C1 segment of cervical spinal cord (tissue), 14 donors: ENCODE results near the gene ADSL.
"Not testable (repeated sequence)": the region's sequence is repeated elsewhere in the genome, so short reads cannot be mapped to it uniquely, and the experiment has no call there.

Experiments
- DNase-seq, 14 donors: peaks; one replicate each; lab custom pipeline; 2025; lab: John Stamatoyannopoulos, UW

ADSL gene

DNA sequence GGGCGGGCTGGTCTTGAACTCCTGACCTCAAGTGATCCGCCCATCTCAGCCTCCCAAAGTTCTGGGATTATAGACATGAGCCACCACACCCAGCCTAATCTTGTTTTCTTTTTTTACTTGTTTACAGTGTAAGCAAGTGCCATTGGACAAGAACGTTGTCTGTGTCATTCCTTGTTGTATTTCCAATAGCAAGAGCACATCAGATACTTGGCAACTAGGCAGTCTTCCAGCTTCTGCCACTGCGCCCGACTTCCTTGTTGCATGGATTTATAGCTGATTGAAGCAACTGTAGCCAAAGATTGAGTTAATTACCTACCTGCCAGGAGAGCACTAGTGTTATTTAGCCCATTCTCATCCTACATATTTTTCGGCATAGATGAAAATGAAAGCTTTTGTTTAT, 21.0 kb downstream of the ADSL start:
- no peak for DNase-seq

DNA sequence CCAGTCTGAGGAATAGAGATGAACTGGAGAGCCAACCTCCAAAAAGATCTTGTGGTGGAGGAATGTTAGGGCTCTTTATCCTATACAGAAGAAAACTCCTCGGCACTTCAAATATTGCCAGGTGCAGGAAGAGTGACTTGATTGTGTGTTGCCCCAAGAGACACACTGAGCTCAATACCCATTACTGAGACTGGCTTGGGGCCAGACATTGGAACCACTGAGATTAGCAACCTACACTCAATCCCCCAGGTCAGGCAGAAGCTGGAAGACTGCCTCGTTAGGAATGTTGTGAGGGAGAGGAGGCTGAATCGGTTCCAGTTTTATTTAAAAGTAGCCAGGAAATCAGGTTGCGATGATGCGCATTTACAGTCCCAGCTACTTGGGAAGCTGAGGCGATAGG, 21.7 kb downstream of the ADSL start:
- DNase-seq = no peak

DNA sequence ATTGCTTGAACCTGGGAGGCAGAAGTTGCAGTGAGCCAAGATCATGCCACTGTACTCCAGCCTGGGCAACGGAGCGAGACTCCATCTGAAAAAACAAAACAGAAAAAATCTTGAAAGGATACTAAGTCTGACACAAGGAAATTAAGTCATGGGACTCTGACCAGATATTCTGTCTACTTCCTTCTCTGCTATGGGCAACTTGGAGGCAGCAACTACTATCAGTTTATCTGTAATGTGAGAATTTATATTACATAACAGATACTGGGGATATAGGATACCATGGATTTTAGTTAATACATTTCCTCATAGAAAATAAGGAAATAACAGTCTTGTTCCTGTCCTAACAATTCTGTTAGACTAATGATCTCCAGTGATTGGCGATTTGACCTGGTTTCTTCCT, 22.5 kb downstream of the ADSL start:
- DNase-seq = no peak

DNA sequence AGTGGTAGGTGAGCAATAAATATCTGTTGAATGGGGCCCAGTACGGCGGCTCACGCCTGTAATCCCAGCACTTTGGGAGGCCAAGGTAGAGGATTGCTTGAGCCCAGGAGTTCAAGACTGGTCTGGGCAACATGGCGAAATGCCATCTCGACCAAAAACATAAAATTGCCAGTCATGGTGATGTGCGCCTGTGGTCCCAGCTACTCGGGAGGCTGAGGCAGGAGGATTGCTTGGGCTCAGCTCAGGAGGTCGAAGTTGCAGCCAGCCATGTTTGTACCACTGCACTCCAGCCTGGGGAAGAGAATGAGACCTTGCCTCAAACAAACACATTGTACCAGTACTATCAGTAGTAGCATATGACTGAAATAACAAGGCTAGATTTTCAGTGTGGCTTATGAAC, 28.3 kb downstream of the ADSL start:
- no peak for DNase-seq

DNA sequence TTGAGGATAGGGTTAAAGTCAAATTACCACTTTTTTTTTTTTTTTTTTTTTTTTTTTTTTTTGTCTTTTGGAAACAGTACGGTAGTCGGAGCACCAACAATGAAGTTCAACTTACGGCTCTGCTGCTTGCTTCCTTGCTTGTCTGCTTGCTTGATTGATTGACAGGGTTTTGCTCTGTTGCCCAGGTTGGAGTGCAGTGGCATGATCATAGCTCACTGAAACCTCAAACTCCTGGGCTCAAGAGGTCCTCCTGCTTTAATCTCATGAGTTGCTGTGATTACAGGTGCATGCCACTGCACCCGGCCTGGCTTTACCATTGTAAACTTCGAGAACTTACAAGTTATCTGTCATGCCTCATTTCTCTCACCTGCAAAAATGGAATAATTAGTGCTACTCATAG, 29.8 kb downstream of the ADSL start:
- no peak for DNase-seq

- DNase-seq = no peak
Measured at GRCh38 chr22:40377931-40378330, 31.6 kb downstream of the ADSL start.

GRCh38 chr22:40378448-40378847, 32.1 kb downstream of the ADSL start:
- DNase-seq = not testable (repeated sequence)

- DNase-seq = no peak
Measured at GRCh38 chr22:40381461-40381860, 35.2 kb downstream of the ADSL start.

DNA sequence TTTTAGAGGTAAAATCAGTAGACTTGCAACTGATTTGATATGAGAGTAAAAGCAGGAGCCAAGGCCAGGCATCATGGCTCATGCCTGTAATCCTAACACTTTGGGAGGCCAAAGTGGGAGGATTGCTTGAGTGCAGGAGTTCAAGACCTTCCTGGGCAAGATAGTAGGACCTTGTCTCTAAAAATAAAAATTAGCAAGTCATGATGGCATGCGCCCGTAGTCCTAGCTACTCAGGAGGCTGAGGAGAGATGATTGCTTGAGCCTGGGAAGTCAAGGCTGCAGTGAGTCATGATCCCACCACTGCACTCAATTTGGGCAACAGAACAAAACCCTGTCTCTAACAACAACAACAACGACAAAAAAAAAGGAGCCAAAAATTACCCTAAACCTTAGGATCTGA, 37.6 kb downstream of the ADSL start:
- DNase-seq = no peak

DNA sequence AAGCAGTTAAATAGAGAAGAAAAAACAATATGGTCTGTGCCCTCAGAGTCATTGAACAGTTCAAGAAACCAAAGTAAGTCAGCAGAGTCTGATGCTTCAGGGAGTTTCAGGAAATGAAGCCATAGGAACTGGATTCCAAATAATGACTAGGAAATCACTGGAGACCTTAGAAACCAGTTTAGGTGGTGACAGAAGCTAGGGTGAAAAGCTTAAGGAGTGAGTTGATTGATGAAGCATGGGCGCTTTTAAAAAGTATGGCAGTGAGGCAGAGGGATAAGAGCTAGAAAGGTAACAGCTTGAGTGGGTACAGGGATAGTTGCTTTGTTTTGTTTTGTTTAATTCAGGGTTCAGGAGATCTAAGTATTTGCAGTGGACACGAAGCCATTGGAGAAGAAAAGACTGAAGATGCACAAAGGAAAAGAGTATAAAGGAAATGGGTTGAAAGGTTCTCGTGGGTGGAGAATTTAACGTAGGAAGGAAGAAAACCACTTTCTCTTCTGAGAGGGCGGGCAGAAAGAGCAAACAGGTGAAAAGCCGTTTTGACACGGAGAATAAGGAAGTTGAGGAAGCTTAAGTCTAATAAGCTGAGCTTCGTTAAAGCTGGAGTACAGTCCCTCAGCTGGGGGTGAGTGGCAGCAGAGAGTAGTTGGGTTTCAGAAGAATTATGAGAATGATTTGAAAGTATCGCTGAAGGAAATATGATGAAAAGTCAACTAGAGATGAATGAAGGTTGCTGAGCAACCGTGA, 38.9 kb downstream of the ADSL start:
- no peak for DNase-seq

GRCh38 chr22:40387746-40388145, 41.4 kb downstream of the ADSL start:
- no peak for DNase-seq

GRCh38 chr22:40388231-40388630, 41.9 kb downstream of the ADSL start:
- DNase-seq = no peak

DNA sequence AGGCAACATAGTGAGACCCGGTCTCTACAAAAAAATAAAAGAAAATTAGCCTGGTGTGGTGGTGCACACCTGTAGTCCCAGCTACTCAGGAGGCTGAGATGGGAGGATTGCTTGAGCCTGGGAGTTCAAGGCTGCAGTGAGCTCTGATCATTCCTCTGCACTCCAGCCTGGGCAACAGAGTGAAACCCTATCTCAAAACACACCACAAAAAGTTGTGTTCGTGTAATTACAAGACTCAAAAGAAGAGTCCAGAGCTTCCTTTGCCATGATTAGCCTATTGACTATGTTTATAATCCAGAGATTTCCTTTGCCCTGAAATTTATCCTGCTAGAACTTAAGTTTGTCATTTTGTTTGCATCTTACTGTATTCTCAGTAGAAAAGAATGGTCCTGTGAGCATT, 45.1 kb downstream of the ADSL start:
- DNase-seq = no peak

- DNase-seq = no peak
Measured at GRCh38 chr22:40392618-40393017, 46.3 kb downstream of the ADSL start.

GRCh38 chr22:40394607-40395006, 48.3 kb downstream of the ADSL start:
- no peak for DNase-seq

GRCh38 chr22:40395607-40396006, 49.3 kb downstream of the ADSL start:
- no peak for DNase-seq

DNA sequence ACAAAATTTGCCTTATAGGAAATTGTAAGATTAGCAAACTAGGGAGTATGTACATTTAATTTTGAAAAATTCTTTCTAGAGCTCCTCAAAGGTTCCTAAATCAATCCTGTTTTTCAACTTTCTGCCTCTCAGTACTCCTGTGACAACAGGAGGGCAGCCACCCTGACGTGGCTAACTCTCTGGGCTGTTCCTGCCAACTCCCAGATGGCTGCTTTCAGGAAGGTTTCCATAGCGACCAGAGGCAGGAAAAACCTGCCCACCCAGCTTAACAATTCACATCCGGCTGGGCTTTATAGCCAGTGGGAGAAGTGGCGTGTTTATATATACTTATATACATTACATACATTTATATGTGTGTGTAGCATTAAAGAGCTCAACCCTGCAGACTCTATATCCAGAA, 50.6 kb downstream of the ADSL start:
- DNase-seq = no peak

GRCh38 chr22:40397396-40397795, 51.1 kb downstream of the ADSL start:
- DNase-seq = no peak

- peak in 1 of 14 donors; percentile 54 for DNase-seq
Measured at GRCh38 chr22:40399621-40400020, 53.3 kb downstream of the ADSL start.

- no peak for DNase-seq
Measured at GRCh38 chr22:40400159-40400558, 53.9 kb downstream of the ADSL start.

DNA sequence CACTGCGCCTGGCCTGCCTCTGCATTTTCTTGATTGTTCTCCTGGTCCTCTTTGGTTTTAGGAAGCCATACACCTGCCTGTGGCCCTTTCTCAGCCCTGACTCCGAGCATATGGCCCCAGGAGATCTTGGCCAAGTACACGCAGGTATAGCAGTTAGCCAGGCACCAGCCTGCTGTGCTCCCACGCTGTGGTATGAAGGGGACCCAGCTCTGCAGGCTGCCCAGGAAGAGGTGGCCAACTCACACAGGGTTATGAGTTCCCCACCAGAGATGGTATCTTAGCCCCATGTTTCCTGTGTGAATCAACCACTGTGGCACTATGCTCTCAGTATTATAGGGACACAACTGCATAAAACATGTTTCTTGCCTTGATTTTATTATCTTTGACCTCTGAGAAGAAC, 55.2 kb downstream of the ADSL start:
- DNase-seq = no peak

- DNase-seq = no peak
Measured at GRCh38 chr22:40401981-40402406, 55.7 kb downstream of the ADSL start.

- DNase-seq = no peak
Measured at GRCh38 chr22:40403141-40403540, 56.8 kb downstream of the ADSL start.

DNA sequence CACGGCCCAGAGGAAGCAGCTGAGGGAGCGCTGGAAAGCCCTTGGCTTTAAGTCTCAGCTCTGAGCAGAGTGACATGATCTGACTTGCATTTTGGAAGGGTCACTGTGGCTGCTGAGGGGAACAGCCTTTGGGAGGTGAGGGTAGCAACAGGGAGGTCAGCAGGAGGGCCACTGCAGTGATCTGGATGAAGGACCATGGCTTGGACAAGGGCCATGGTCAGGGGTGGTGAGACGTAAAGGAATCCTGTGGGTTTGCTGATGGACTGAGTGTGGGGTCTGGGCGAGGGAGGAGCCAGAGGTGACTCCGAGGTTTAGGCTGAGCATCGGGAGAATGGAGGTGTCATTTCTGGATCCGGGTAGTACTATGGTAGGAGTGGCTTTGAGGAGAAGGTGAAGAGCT, 57.4 kb downstream of the ADSL start:
- no peak for DNase-seq
